Neutrophil (primary cell): ENCODE measurements around the gene PPIB.

ENCODE experiments used
- H3K27ac ChIP-seq: fragments of 200-600 bp; sonication (generic); 2 replicates; pipeline ENCODE4 v1.5.1; 2016; ENCODE audit warnings: mild to moderate bottlenecking, moderate library complexity
- H3K27me3 ChIP-seq: fragments of 200-600 bp; sonication (generic); 2 replicates; pipeline ENCODE4 v1.6.0; 2016; ENCODE audit warnings: mild to moderate bottlenecking
- H3K36me3 ChIP-seq: fragments of 200-600 bp; sonication (generic); 2 replicates; pipeline ENCODE4 v1.5.1; 2017
- H3K4me1 ChIP-seq, 2 experiments: fragments of 200-600 bp in 1 of 2; sonication (generic) in 1 of 2; 1 replicate in 1 of 2; 2 replicates in 1 of 2; pipeline versions ENCODE4 v1.5.1 to v1.6.1; 2013 to 2016; ENCODE audit warnings: low read depth in 1 of 2, low read length in 1 of 2, mild to moderate bottlenecking in 1 of 2, moderate library complexity in 1 of 2; ENCODE audit not compliant: control insufficient read depth in 1 of 2, insufficient read depth in 1 of 2
- H3K4me3 ChIP-seq, 2 experiments: fragments of 200-600 bp in 1 of 2; sonication (generic) in 1 of 2; 1 replicate in 1 of 2; 2 replicates in 1 of 2; pipeline ENCODE4 v1.5.1; 2013 to 2016; ENCODE audit warnings: low read depth in 1 of 2, low read length in 1 of 2, mild to moderate bottlenecking in 1 of 2, moderate library complexity in 1 of 2
- H3K9me3 ChIP-seq: fragments of 200-600 bp; sonication (generic); 2 replicates; pipeline ENCODE4 v1.5.1; 2016
- CTCF ChIP-seq: fragments of 200-600 bp; sonication (generic); IDR thresholded peaks from 2 replicates; pipeline ENCODE4 v1.5.1; 2016; ENCODE audit warnings: antibody characterized with exemption

Gene PPIB

GRCh38 chr15:64162869-64163658 lies at the start of gene PPIB:
Gene PPIB, minus strand, starts transcription at chr15:64163022. Its CDS starts 36 bp downstream, at chr15:64162986.
- Histone ChIP-seq H3K9me3 (no peaks in the 10 kb centered on the region), H3K4me3 (peak within 1 kb of the TSS; percentile 78), H3K27ac (peak within 1 kb of the TSS; percentile 94), H3K27me3 (no peaks in the 10 kb centered on the region), H3K4me1 (peaks cover 40 to 43% of the 10 kb centered on the region in 2 experiments), H3K36me3 (peaks cover 34% of the 10 kb centered on the region)
- peak; percentile 62 for TF ChIP-seq CTCF

GRCh38 chr15:64211696-64212095 lies 48.9 kb upstream of the PPIB start:
- H3K4me3 ChIP-seq = no peak overlapping the region
- no peaks in the 10 kb centered on the region for H3K27me3 ChIP-seq
- peaks cover 42% of the 10 kb centered on the region for H3K36me3 ChIP-seq
- no peaks in the 10 kb centered on the region for H3K9me3 ChIP-seq
- no peak for TF ChIP-seq CTCF
- no peaks in the 10 kb centered on the region for H3K4me1 ChIP-seq
- H3K27ac ChIP-seq = no peak overlapping the region

- Histone ChIP-seq H3K27ac (no peak overlapping the region), H3K4me3 (no peak overlapping the region), H3K4me1 (no peaks in the 10 kb centered on the region), H3K9me3 (no peaks in the 10 kb centered on the region), H3K27me3 (no peaks in the 10 kb centered on the region), H3K36me3 (peaks cover 32% of the 10 kb centered on the region)
- TF ChIP-seq CTCF = no peak
Observed at GRCh38 chr15:64210371-64210770, 47.5 kb upstream of the PPIB start.

- Histone ChIP-seq H3K4me3 (no peak overlapping the region), H3K36me3 (peaks cover 33% of the 10 kb centered on the region), H3K9me3 (no peaks in the 10 kb centered on the region), H3K4me1 (no peaks in the 10 kb centered on the region), H3K27me3 (no peaks in the 10 kb centered on the region), H3K27ac (no peak overlapping the region)
- TF ChIP-seq CTCF = no peak
Observed at GRCh38 chr15:64209680-64210334, 47.0 kb upstream of the PPIB start.

GRCh38 chr15:64205202-64205601 lies 42.4 kb upstream of the PPIB start:
- Histone ChIP-seq H3K9me3 (no peaks in the 10 kb centered on the region), H3K27ac (no peak overlapping the region), H3K4me3 (no peak overlapping the region), H3K36me3 (peaks cover 45% of the 10 kb centered on the region), H3K27me3 (no peaks in the 10 kb centered on the region), H3K4me1 (no peaks in the 10 kb centered on the region)
- TF ChIP-seq CTCF = no peak
